ENCODE results near the gene FMN2.

DNA sequence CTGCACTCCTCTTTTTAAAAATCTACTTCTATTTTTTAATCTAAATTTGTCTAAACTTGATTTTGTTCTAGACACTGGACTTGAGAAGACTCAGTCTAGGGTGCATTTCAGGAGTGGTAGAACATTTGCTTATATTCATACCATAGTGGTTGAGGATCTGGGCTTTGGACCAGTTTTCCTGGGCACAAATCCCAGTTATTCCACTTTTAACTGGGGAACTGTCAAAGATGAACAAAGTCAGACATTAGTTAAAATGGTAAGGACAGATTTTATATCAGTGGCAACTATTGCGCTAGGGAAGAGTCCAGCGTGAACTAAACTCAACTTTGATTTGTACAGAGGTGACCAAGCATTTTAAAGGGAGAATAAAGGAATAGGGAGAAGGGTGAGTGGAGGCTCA lies 102.4 kb downstream of the FMN2 start:
- TF ChIP-seq, protein P1, sequence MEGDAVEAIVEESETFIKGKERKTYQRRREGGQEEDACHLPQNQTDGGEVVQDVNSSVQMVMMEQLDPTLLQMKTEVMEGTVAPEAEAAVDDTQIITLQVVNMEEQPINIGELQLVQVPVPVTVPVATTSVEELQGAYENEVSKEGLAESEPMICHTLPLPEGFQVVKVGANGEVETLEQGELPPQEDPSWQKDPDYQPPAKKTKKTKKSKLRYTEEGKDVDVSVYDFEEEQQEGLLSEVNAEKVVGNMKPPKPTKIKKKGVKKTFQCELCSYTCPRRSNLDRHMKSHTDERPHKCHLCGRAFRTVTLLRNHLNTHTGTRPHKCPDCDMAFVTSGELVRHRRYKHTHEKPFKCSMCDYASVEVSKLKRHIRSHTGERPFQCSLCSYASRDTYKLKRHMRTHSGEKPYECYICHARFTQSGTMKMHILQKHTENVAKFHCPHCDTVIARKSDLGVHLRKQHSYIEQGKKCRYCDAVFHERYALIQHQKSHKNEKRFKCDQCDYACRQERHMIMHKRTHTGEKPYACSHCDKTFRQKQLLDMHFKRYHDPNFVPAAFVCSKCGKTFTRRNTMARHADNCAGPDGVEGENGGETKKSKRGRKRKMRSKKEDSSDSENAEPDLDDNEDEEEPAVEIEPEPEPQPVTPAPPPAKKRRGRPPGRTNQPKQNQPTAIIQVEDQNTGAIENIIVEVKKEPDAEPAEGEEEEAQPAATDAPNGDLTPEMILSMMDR (IDR thresholded peaks at IDR 0.05) = no peak
- no peak for TF ChIP-seq POLR2A (IDR thresholded peaks at IDR 0.05)

Data from Peyer's patch (tissue), 4 donors.